ENCODE results near the gene CCM2L. TPM values are rescaled to one million over a fixed set of nuclear protein-coding genes. Genes with fewer than 3 reads are reported as not detected.

CCM2L gene
- total and polyA plus RNA-seq, 2 of the 8 experiments (the other 6 are each of a cell fraction or from before 2014, with no cell fraction given), result 5.5 to 15.8 TPM

- Histone ChIP-seq H3K9ac (replicated peaks in 1 of 4; ENCODE audit: extremely low read depth in 1 of 4, low read depth in 3 of 4, low read length in 3 of 4) (no peak overlapping the region), H3K4me1 (replicated peaks in 1 of 4; ENCODE audit: control insufficient read depth in 3 of 4, insufficient read depth in 4 of 4, low read length in 3 of 4) (peaks cover 0 to 8% (median 6%) of the 10 kb centered on the region in 4 experiments; a peak in 6 of 7 replicates), H3K79me1 (ENCODE audit: low read depth, low read length) (no peaks in the 10 kb centered on the region), H4K8ac (ENCODE audit: extremely low read depth, insufficient read depth, low read length) (no peak overlapping the region), H3K18ac (ENCODE audit: extremely low read depth, low read length) (no peak overlapping the region), H3K79me2 (ENCODE audit: control insufficient read depth in 1 of 2, insufficient read depth in 2 of 2, low read length in 2 of 2) (no peaks in the 10 kb centered on the region), H3K27ac (ENCODE audit: low read depth, low read length) (no peak overlapping the region), H2BK120ac (replicated peaks; ENCODE audit: low read depth, low read length) (no peak overlapping the region), H2BK5ac (ENCODE audit: low read depth, low read length) (no peak overlapping the region), H2AFZ (ENCODE audit: low read length) (no peak overlapping the region), H2BK20ac (ENCODE audit: low read length) (no peak overlapping the region), H2AK5ac (ENCODE audit: low read depth, low read length) (no peak overlapping the region), H4K91ac (replicated peaks; ENCODE audit: insufficient read length, low read length) (no peak overlapping the region), H3K27me3 (replicated peaks in 1 of 4; ENCODE audit: control insufficient read depth in 3 of 4, extremely low read depth in 1 of 4, insufficient read depth in 3 of 4, low read length in 3 of 4) (no peaks in the 10 kb centered on the region; a peak in 1 of 7 replicates), H3K9me3 (ENCODE audit: insufficient read depth in 2 of 2, low read depth in 1 of 2, low read length in 1 of 2) (no peaks in the 10 kb centered on the region), H3K4me3 (ENCODE audit: extremely low read depth in 1 of 4, insufficient read depth in 2 of 4, low read depth in 3 of 4, low read length in 4 of 4) (no peak overlapping the region), H3K36me3 (ENCODE audit: control insufficient read depth in 2 of 4, insufficient read depth in 4 of 4, low read length in 3 of 4) (no peaks in the 10 kb centered on the region), H3K56ac (replicated peaks; ENCODE audit: insufficient read length, low read depth, low read length) (no peak overlapping the region), H3K4me2 (ENCODE audit: insufficient read depth in 1 of 2, low read depth in 2 of 2, low read length in 2 of 2) (no peak overlapping the region), H3K4ac (replicated peaks; ENCODE audit: insufficient read length, low read depth, low read length) (no peak overlapping the region), H3K14ac (ENCODE audit: insufficient read length) (no peak overlapping the region), H2BK15ac (ENCODE audit: low read length) (no peak overlapping the region), H3K23me2 (ENCODE audit: low read depth, low read length) (no peaks in the 10 kb centered on the region), H2BK12ac (ENCODE audit: low read depth, low read length) (no peak overlapping the region), H4K5ac (ENCODE audit: insufficient read length, low read depth, low read length) (no peak overlapping the region), H3K23ac (ENCODE audit: insufficient read length) (no peak overlapping the region), H4K20me1 (replicated peaks in 1 of 2; ENCODE audit: control insufficient read depth in 1 of 2, insufficient read depth in 2 of 2, low read length in 2 of 2) (peaks cover 0 to 2% of the 10 kb centered on the region in 2 experiments)
- POLR2A ChIA-PET (ENCODE audit: partially characterized antibody), result interaction anchor here (0.8 kb wide), 1 partner anchor 85 kb away, joined by 3 read pairs; the partner anchor contains the start of gene TM9SF4
- TF ChIP-seq RAD21 (IDR thresholded peaks at IDR 0.05 in 1 of 2, conservative IDR thresholded peaks at IDR 0.05 in 1 of 2; ENCODE audit: low read depth in 2 of 2, low read length in 2 of 2), result peak in 1 of 2 experiments; percentile 27; a peak in 1 of 4 replicates
- TF ChIP-seq RXRA (IDR thresholded peaks at IDR 0.05; ENCODE audit: insufficient read depth, low read depth, low read length), result no peak
- TF ChIP-seq SP1 (IDR thresholded peaks at IDR 0.05; ENCODE audit: low read depth, low read length), result no peak
- TF ChIP-seq TEAD4 (IDR thresholded peaks at IDR 0.05; ENCODE audit: low read depth, low read length), result no peak
- no peak for TF ChIP-seq TAF1 (IDR thresholded peaks at IDR 0.05; ENCODE audit: low read depth, low read length)
- TF ChIP-seq BCL11A (IDR thresholded peaks at IDR 0.05; ENCODE audit: low read depth in 2 of 2, low read length in 2 of 2), result no peak
- no peak for TF ChIP-seq SIX5 (IDR thresholded peaks at IDR 0.05; ENCODE audit: low read depth, low read length)
- CTCF ChIA-PET (ENCODE audit: partially characterized antibody), result interaction anchor here (0.6 to 1.6 kb wide), 5 partner anchors 13 to 202 kb away, joined by 3 to 6 read pairs (median 3); no protein-coding TSS in a partner anchor
- FAIRE-seq (no peak), DNase-seq (ENCODE audit: low read depth in 1 of 2, low spot score in 2 of 2) (no peak)
- 93% methylated on average over 6 of the region's 6 CpGs; no CpG with 5 or more reads in 1 of the 2 experiments for WGBS, 2 experiments (ENCODE audit: extremely low coverage in 1 of 2, insufficient coverage in 1 of 2, insufficient read length in 1 of 2, insufficient replicate concordance in 2 of 2, low coverage in 1 of 2, low lambda C conversion rate in 2 of 2, missing lambda C conversion rate in 1 of 2)
Measured at GRCh38 chr20:32024683-32025295, 14.6 kb downstream of the CCM2L start.
